ENCODE measurements around the gene ZCCHC17. TPM values are rescaled to one million over a fixed set of nuclear protein-coding genes. Genes with fewer than 3 reads are reported as not detected.

The ZCCHC17 gene
- total and polyA plus RNA-seq, 2 donors (not counting 1 experiment from before 2014, with no cell fraction given): 14.1 to 20.3 TPM

GRCh38 chr1:31397360-31398095 lies 100.7 kb downstream of the ZCCHC17 start:
- Histone ChIP-seq H4K20me1 (ENCODE audit: control insufficient read depth, insufficient read depth, low read length, poor library complexity, severe bottlenecking) (no peaks in the 10 kb centered on the region), H3K9me3 (ENCODE audit: control extremely low read depth in 1 of 3, control insufficient read depth in 2 of 3, insufficient read depth in 1 of 3, low read length in 2 of 3) (no peaks in the 10 kb centered on the region), H3K4me1 (ENCODE audit: control insufficient read depth in 2 of 2, insufficient read depth in 2 of 2, low read length in 2 of 2) (peaks cover 8 to 13% of the 10 kb centered on the region in 2 donors), H3K27me3 (replicated peaks in 1 of 4; ENCODE audit: control extremely low read depth in 1 of 4, control insufficient read depth in 3 of 4, insufficient read depth in 4 of 4, low read length in 3 of 4) (no peaks in the 10 kb centered on the region), H3K36me3 (replicated peaks in 1 of 2; ENCODE audit: control extremely low read depth in 1 of 2, control insufficient read depth in 1 of 2, extremely low read depth in 1 of 2, insufficient read depth in 2 of 2, low read length in 1 of 2) (no peaks in the 10 kb centered on the region), H3K4me3 (ENCODE audit: control extremely low read depth in 1 of 5, extremely low read depth in 1 of 5, insufficient read depth in 1 of 5, low read depth in 2 of 5, low read length in 4 of 5) (no peak overlapping the region), H3K9ac (ENCODE audit: low read length) (no peak overlapping the region), H3K79me2 (ENCODE audit: control insufficient read depth, insufficient read depth, low read length) (no peaks in the 10 kb centered on the region), H3K4me2 (replicated peaks; ENCODE audit: low read depth, low read length, poor library complexity, severe bottlenecking) (no peak overlapping the region), H2AFZ (ENCODE audit: insufficient read depth, low read depth, low read length, poor library complexity, severe bottlenecking) (no peak overlapping the region), H3K27ac (ENCODE audit: low read length in 2 of 2) (no peak overlapping the region)
- 58% methylated on average over 4 of the region's 4 CpGs for WGBS (ENCODE audit: insufficient coverage)
- DNase-seq (no peak), ATAC-seq (ENCODE audit: low read depth) (no peak)
- Mint-ChIP-seq H3K27ac (no peak overlapping the region), H3K9me3 (ENCODE audit: insufficient read depth) (no peaks in the 10 kb centered on the region), H3K4me3 (no peak overlapping the region), H3K4me1 (peaks cover 13% of the 10 kb centered on the region), H3K27me3 (no peaks in the 10 kb centered on the region)
- ChIA-PET POLR2A (no interaction called here), CTCF (interaction anchor here (1.5 to 5.7 kb wide), 5 partner anchors 13 to 391 kb away, joined by 6 to 133 read pairs (median 27); no protein-coding TSS in a partner anchor)
- intact Hi-C loops (cut with micrococcal nuclease): no loop called here
- no peak for TF ChIP-seq EZH2 (IDR thresholded peaks at IDR 0.05; ENCODE audit: borderline replicate concordance, insufficient read depth, low read depth, low read length, poor library complexity, severe bottlenecking)
- TF ChIP-seq, protein P1, sequence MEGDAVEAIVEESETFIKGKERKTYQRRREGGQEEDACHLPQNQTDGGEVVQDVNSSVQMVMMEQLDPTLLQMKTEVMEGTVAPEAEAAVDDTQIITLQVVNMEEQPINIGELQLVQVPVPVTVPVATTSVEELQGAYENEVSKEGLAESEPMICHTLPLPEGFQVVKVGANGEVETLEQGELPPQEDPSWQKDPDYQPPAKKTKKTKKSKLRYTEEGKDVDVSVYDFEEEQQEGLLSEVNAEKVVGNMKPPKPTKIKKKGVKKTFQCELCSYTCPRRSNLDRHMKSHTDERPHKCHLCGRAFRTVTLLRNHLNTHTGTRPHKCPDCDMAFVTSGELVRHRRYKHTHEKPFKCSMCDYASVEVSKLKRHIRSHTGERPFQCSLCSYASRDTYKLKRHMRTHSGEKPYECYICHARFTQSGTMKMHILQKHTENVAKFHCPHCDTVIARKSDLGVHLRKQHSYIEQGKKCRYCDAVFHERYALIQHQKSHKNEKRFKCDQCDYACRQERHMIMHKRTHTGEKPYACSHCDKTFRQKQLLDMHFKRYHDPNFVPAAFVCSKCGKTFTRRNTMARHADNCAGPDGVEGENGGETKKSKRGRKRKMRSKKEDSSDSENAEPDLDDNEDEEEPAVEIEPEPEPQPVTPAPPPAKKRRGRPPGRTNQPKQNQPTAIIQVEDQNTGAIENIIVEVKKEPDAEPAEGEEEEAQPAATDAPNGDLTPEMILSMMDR (IDR thresholded peaks at IDR 0.05): no peak

GRCh38 chr1:31398246-31398645 lies 101.4 kb downstream of the ZCCHC17 start:
- Histone ChIP-seq H3K27ac (ENCODE audit: low read length in 2 of 2) (no peak overlapping the region), H3K4me3 (ENCODE audit: control extremely low read depth in 1 of 5, extremely low read depth in 1 of 5, insufficient read depth in 1 of 5, low read depth in 2 of 5, low read length in 4 of 5) (no peak overlapping the region), H3K4me2 (replicated peaks; ENCODE audit: low read depth, low read length, poor library complexity, severe bottlenecking) (no peak overlapping the region), H3K27me3 (replicated peaks in 1 of 4; ENCODE audit: control extremely low read depth in 1 of 4, control insufficient read depth in 3 of 4, insufficient read depth in 4 of 4, low read length in 3 of 4) (no peaks in the 10 kb centered on the region), H4K20me1 (ENCODE audit: control insufficient read depth, insufficient read depth, low read length, poor library complexity, severe bottlenecking) (no peaks in the 10 kb centered on the region), H3K9me3 (ENCODE audit: control extremely low read depth in 1 of 3, control insufficient read depth in 2 of 3, insufficient read depth in 1 of 3, low read length in 2 of 3) (no peaks in the 10 kb centered on the region), H3K9ac (ENCODE audit: low read length) (no peak overlapping the region), H3K4me1 (ENCODE audit: control insufficient read depth in 2 of 2, insufficient read depth in 2 of 2, low read length in 2 of 2) (peaks cover 8 to 13% of the 10 kb centered on the region in 2 donors), H3K36me3 (replicated peaks in 1 of 2; ENCODE audit: control extremely low read depth in 1 of 2, control insufficient read depth in 1 of 2, extremely low read depth in 1 of 2, insufficient read depth in 2 of 2, low read length in 1 of 2) (no peaks in the 10 kb centered on the region), H2AFZ (ENCODE audit: insufficient read depth, low read depth, low read length, poor library complexity, severe bottlenecking) (no peak overlapping the region), H3K79me2 (ENCODE audit: control insufficient read depth, insufficient read depth, low read length) (no peaks in the 10 kb centered on the region)
- TF ChIP-seq EZH2 (IDR thresholded peaks at IDR 0.05; ENCODE audit: borderline replicate concordance, insufficient read depth, low read depth, low read length, poor library complexity, severe bottlenecking): no peak
- TF ChIP-seq, protein P1 (IDR thresholded peaks at IDR 0.05): no peak
- DNase-seq (no peak), ATAC-seq (ENCODE audit: low read depth) (no peak)
- CTCF ChIA-PET: interaction anchor here (1.8 to 5.7 kb wide), 2 partner anchors 25 to 151 kb away, joined by 5 to 133 read pairs; no protein-coding TSS in a partner anchor
- intact Hi-C loops (cut with micrococcal nuclease): no loop called here
- Mint-ChIP-seq H3K4me1 (peaks cover 13% of the 10 kb centered on the region), H3K4me3 (no peak overlapping the region), H3K9me3 (ENCODE audit: insufficient read depth) (no peaks in the 10 kb centered on the region), H3K27me3 (no peaks in the 10 kb centered on the region), H3K27ac (no peak overlapping the region)
- WGBS (ENCODE audit: insufficient coverage): no CpG with 5 or more reads among the region's 2 CpGs
- POLR2A ChIA-PET: no interaction called here

Measured in B cell (primary cell).